ENCODE results near the gene SLC35G3. TPM values are rescaled to one million over a fixed set of nuclear protein-coding genes. Genes with fewer than 3 reads are reported as not detected.
A peak's percentile ranks its signal among the peaks of the same experiment; 100 is the strongest.
"Not testable (repeated sequence)": the region's sequence is repeated elsewhere in the genome, so short reads cannot be mapped to it uniquely, and the experiment has no call there.

Gene SLC35G3
- not detected for total RNA-seq

- H3K27ac ChIP-seq; H3K36me3 ChIP-seq; H3K4me1 ChIP-seq; intact Hi-C loops (cut with DNase I); H3K4me3 ChIP-seq; DNase-seq; H3K27me3 ChIP-seq; H3K9me3 ChIP-seq; H3K9ac ChIP-seq (ENCODE audit: low read depth in 2 of 2, low read length in 2 of 2): not testable (repeated sequence)
These were observed at the start of gene SLC35G3 for GRCh38 chr17:35194001-35194400. TSS of gene SLC35G3 (minus strand) at chr17:35194393. CDS start at chr17:35194307, 86 bp downstream.

- Histone ChIP-seq H3K9ac (ENCODE audit: low read depth in 2 of 2, low read length in 2 of 2) (peak overlapping the region; percentile 80 to 91), H3K27me3 (no peaks in the 10 kb centered on the region), H3K9me3 (no peaks in the 10 kb centered on the region), H3K27ac (peak overlapping the region; percentile 92), H3K4me1 (no peaks in the 10 kb centered on the region), H3K4me3 (peak overlapping the region; percentile 48), H3K36me3 (no peaks in the 10 kb centered on the region)
- peak; percentile 34 for DNase-seq
- no peak for TF ChIP-seq CTCF (IDR thresholded peaks at IDR 0.05)
- intact Hi-C loops (cut with DNase I) = no loop called here
These were observed 49.6 kb upstream of the SLC35G3 start for GRCh38 chr17:35243561-35244340.

- no peak for TF ChIP-seq CTCF (IDR thresholded peaks at IDR 0.05)
- Histone ChIP-seq H3K36me3 (no peaks in the 10 kb centered on the region), H3K9me3 (no peaks in the 10 kb centered on the region), H3K27ac (peak within 1 kb of the TSS; percentile 92), H3K27me3 (no peaks in the 10 kb centered on the region), H3K4me3 (peak within 1 kb of the TSS; percentile 48), H3K9ac (ENCODE audit: low read depth in 2 of 2, low read length in 2 of 2) (peak within 1 kb of the TSS; percentile 80 to 91), H3K4me1 (no peaks in the 10 kb centered on the region)
- intact Hi-C loops (cut with DNase I) = no loop called here
- peak; percentile 96 for DNase-seq
These were observed 48.8 kb upstream of the SLC35G3 start, which contains the start of gene SLFN5 for GRCh38 chr17:35242805-35243560. TSS of gene SLFN5 (plus strand) at chr17:35243072. CDS start at chr17:35258691, 15,619 bp downstream.

- peak; percentile 19 for TF ChIP-seq CTCF (IDR thresholded peaks at IDR 0.05)
- intact Hi-C loops (cut with DNase I) = no loop called here
- DNase-seq = peak; percentile 73
- Histone ChIP-seq H3K36me3 (no peaks in the 10 kb centered on the region), H3K27me3 (no peaks in the 10 kb centered on the region), H3K4me3 (peak overlapping the region; percentile 48), H3K9ac (ENCODE audit: low read depth in 2 of 2, low read length in 2 of 2) (peak overlapping the region; percentile 75 to 91), H3K27ac (peak overlapping the region; percentile 92), H3K4me1 (no peaks in the 10 kb centered on the region), H3K9me3 (no peaks in the 10 kb centered on the region)
These were observed 48.1 kb upstream of the SLC35G3 start for GRCh38 chr17:35242158-35242804.

- peak overlapping the region; percentile 75 to 91 for H3K9ac ChIP-seq (ENCODE audit: low read depth in 2 of 2, low read length in 2 of 2)
- no peaks in the 10 kb centered on the region for H3K9me3 ChIP-seq
- no peaks in the 10 kb centered on the region for H3K4me1 ChIP-seq
- TF ChIP-seq CTCF (IDR thresholded peaks at IDR 0.05) = no peak
- H3K27me3 ChIP-seq = no peaks in the 10 kb centered on the region
- H3K4me3 ChIP-seq = peak overlapping the region; percentile 48
- peak overlapping the region; percentile 92 for H3K27ac ChIP-seq
- intact Hi-C loops (cut with DNase I) = no loop called here
- no peak for DNase-seq
- H3K36me3 ChIP-seq = no peaks in the 10 kb centered on the region
These were observed 47.3 kb upstream of the SLC35G3 start for GRCh38 chr17:35241520-35241919.
